D721Med (cell line): ENCODE results near the gene DPP6.

Experiments
- DNase-seq: peaks from one replicate; pipeline ENCODE4 v3.0.0; 2011; ENCODE audit warnings: low spot score; ENCODE audit not compliant: insufficient read length
- FAIRE-seq: peaks from 2 replicates; lab custom pipeline; 2011; peaks lifted over from hg19 to GRCh38; lab: Jason Lieb, UNC
- CTCF ChIP-seq: IDR thresholded peaks from 2 replicates; pipeline ENCODE4 v1.5.1; 2012; ENCODE audit warnings: mild to moderate bottlenecking, control low read depth; ENCODE audit not compliant: insufficient read depth; ENCODE audit errors: missing control alignments

The DPP6 gene

GRCh38 chr7:154631162-154631561 is 579.0 kb downstream of the DPP6 start:
- TF ChIP-seq CTCF: no peak
- DNase-seq (no peak), FAIRE-seq (no peak)

GRCh38 chr7:154633641-154634040 is 581.4 kb downstream of the DPP6 start:
- FAIRE-seq (no peak), DNase-seq (no peak)
- no peak for TF ChIP-seq CTCF

GRCh38 chr7:154638286-154638685 is 586.1 kb downstream of the DPP6 start:
- FAIRE-seq (no peak), DNase-seq (no peak)
- TF ChIP-seq CTCF: no peak

- TF ChIP-seq CTCF: peak; percentile 44
- no peak for FAIRE-seq
- DNase-seq: no peak
These were observed 588.2 kb downstream of the DPP6 start for GRCh38 chr7:154640266-154640865.

- FAIRE-seq (no peak), DNase-seq (no peak)
- no peak for TF ChIP-seq CTCF
These were observed 588.7 kb downstream of the DPP6 start for GRCh38 chr7:154640917-154641316.

- no peak for TF ChIP-seq CTCF
- no peak for DNase-seq
- no peak for FAIRE-seq
These were observed 592.2 kb downstream of the DPP6 start for GRCh38 chr7:154644366-154644765.

GRCh38 chr7:154646126-154647013 is 594.2 kb downstream of the DPP6 start:
- no peak for DNase-seq
- TF ChIP-seq CTCF: no peak
- FAIRE-seq: no peak
